ENCODE measurements around the gene KCNA5.

KCNA5 gene

DNA sequence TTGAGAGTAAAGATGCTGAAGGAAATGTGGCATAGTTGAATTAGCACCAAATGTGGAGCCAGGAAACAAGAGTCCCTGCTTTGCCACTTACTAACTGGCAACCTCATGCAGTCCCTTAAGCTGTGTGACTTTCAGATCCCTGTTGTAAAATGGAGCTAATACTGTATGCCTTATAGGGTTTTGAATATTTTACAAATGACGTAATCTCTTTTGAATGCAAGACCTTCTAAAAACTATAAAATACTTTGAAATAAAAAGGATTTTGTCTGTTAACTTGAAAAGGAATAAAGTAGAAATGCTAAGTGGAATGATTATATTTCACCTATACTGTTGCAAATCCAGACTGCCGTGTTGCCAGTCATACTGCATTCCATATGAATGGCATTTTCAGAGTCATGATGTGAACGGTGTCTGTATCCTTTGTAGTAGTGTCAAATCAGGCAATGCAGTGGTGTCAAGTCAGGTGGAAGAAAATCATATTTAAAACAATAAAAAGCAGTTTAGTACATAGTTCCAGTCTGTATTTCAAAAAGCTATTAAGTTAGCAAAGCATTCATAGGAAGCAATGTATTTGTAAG lies 21.3 kb downstream of the KCNA5 start:
- no peak for DNase-seq

DNA sequence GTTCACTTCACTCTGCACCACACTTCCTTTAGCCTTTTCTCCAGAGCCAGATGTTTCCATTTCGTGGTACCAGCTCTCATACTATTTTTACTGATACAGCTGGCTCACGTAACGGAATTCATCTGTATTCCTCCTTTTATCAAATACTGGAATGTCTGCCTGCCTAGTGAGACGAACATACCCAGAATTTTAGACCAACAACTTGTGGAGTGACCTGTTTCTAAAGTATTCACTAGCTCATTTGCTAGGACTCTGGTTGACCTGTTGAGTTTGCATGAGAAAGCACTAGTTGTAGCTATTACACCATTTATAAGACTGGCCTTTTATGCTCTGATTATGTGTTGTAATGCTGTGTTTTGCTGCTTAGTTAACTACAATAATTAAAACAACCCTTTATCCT lies 22.6 kb downstream of the KCNA5 start:
- no peak for DNase-seq

DNA sequence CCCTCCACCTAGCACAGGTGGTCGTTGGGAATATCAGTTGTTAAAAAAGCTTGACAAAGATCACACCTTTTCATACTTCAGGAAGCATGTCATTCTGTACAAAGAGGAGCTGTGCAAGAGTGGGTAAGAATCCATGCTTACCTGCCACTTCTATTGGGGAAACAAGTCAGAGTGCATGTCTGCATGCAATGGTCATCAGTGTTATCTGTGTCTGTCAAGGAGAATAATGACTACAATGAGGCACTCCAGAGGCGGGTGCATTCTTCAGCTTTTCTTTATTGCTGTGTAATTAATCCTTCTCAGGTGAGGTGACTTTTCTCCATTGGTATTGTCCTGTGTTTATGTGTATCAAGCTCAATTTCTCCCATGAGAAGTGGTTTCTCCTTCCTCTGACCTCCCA lies 24.4 kb downstream of the KCNA5 start:
- no peak for DNase-seq

DNA sequence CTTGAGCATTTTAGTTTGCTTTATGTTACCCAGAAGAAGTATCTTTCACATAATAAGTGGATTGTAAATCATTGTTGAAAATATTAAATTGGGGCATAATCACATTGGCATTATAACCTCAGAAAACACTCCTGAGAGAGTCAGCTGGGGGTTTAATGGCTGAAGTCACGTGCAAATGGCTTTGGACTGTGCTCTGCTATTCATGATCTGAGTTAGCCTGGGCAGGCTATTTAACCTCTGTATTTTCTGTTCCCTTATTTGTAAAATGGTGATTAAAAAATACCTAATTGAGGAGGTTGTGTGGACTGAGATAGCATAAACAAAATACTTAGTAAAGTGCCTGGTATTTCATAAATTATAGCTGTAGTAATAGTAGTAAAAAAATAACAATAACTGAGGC lies 24.9 kb downstream of the KCNA5 start:
- DNase-seq, result no peak

DNA sequence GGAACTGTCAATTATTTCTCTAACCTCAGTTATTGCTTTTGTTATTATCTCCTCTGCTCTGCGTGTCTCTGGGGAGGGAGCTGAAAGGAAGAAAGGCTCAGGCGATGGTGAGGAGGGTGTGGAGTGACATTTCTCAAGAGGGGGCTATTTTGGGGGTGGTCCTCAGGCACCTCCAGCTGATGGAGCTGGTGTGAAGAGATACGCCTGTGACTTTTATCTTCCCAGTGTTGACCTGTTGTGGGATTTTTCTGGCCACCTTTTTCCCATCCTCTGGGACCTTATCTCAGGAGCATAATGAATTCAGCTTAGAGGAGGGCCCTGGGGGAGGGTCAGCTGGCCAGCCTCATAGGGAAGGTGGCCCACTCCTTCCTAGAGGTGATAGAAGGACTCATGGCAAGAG lies 26.4 kb downstream of the KCNA5 start:
- no peak for DNase-seq

DNA sequence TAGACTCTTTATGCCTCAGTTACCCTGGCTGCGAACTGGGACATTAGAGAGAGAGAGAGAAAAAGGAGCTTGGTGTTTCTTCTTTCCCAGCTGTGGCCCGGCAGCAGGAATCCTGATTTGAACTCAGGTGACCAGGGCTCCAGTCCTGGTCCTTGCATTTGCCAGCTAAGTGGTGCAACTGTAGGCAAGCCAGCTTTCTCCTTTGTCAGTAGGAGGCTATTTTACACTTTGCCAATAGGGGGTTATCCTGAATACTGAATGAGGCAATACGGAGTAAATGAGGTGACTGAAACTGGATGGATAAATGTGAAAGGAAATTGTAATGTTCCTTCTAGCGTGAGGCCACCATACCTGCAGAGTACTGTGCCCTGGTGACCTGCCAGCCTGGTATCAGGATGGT lies 27.8 kb downstream of the KCNA5 start:
- no peak for DNase-seq

DNA sequence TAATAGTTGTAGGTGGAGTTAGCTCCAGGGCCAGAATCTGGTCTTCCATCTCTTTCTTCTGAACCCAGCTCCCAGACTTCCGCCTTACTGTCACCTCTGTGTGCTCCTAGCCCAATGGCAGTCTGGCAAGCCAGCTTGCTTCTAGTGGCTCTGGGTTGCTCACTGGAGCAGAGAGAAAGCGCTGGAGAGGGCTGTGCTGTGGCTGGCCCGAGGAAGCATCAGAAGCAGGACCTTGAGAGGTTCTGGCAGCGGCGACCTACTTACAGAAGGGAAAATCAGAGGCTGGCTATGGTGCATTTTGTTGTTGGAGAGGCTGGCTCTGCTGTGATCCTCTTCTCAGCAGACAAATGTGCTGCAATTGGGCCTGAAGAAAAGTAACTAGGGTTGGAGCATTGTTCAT lies 28.6 kb downstream of the KCNA5 start:
- no peak for DNase-seq

DNA sequence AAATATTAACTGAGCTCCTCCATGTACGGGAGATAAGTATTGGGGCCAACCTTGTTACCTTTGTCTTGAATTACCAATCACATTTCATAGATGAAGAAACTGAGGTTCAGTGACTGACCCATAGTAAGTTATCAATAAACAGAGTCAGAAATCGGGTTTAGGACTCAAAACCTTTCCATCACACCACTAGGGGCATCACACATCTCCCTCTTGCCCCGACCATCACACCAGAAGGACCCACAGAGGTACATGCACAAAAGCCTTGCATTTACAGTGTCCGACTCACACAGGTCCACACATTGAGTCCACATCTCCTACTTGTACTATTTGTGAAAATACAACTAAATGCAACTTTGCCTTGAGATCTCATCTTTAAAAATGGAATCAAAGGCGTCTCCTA lies 29.4 kb downstream of the KCNA5 start:
- no peak for DNase-seq

DNA sequence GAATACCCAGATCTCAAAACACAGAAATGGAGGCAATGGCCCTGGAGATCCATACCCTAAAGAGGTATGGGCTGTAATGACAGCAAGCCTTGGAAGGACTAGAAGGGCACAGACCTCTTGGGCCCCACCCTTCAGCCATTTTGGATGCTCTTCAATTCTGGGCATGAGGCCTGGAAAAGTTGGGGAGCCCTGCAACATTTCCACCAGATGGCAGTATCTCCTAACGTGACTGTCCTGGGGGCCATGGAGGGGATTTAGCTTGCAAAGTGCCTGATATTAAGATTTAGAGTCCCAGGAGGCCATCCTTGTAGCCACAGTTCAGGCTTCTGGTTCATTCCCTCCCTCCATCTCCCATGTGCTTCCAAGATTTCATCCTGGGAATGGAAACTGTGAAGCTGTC lies 30.2 kb downstream of the KCNA5 start:
- DNase-seq, result no peak

DNA sequence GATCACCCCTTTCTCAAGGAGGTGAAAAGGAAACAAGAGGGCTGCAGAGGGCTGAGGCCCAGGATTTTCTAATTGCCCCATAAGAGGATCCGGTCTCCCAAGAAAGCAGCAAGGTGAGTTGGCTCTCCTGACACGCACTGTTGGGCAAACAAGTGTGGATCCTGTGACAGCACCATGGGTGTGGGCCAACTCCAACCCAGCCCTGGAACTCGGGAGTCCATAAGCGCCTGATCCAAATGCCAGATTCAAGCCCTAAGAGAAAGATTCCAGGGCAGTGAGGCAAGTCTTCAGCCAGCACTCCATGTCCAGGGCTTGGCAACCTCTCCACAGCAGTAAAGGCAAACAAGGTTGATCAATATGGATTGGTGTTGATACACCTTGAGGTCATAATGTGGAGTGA lies 33.1 kb downstream of the KCNA5 start:
- no peak for DNase-seq

DNA sequence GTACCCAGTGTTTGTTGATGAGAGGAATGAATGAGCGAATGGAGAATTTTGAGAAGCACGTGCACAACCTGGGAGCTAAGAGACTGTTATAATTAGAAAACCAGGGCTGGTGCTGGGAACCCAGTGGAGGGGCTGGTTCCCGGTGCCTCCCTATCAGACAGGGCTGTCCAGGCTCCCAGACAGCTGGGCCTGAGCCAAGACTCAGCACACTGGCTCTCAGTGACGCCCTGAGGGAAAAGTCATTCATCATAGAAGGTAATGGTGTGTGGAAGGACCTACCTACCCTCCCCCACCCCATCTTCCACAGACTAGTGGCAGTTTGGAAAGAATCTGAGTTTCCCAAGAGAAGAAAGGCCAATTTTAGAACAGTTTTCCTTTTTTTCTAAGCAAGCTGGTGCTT lies 34.7 kb downstream of the KCNA5 start:
- DNase-seq, result no peak

DNA sequence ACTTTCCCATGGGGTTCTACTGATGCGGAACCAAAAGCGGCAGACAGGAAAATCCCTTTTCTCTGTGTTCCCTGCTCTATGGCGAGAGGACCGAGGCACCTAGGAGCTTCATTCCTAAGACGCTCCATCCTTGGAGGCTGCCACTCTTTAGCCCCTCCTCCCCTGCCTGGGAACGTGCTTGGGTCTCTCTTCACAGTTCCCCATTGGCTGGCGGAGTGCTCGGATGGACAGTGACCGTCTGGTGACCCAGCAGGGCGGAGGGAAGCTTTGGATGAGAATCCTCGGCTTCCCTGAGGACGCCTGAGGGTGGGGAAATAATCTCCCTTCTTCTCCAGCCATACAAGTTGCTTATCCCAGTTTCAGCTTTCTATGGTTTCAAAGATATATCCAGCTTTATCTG lies 37.3 kb downstream of the KCNA5 start:
- DNase-seq, result no peak

DNA sequence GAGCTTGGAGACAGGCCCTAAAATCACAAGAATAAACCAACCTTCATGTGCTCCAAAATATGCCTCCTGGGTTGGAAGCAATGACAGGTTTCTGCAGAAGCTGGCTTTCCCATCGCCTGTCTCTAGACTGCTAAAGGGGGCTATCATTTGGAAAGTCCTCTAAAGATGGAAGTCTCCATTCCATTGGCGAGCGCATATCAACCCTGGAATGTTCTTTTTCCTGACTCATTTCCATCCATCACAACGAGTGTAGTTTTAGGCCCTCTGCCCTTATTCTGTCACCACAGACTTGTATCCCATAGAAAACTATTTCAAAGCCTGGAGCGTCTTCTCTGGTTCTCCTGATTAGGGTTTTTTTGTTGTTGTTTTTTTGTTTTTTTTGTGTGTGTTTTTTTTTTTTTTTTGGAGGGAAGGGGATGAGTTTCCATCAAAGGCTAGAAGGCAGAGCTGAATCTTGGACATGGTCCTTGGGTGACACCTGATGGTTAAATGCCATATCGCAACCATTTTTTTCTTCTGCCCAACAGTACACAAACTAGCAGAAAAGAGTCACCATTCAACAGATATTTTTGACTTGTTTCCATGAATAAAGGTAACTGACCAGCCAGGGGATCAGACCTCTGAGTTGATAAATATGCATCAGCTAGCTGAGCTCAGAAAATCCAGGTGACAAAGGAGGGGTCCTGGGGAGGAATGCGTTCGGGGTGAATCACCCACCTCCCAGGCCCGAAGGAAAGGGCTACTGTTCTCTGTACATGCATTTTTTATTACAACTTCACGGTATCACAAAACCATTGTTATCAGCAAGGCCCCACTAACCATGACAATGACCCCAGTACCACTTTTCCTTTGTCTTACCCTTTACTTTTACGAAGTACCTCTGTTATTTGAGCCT lies 40.5 kb downstream of the KCNA5 start:
- DNase-seq, result no peak

DNA sequence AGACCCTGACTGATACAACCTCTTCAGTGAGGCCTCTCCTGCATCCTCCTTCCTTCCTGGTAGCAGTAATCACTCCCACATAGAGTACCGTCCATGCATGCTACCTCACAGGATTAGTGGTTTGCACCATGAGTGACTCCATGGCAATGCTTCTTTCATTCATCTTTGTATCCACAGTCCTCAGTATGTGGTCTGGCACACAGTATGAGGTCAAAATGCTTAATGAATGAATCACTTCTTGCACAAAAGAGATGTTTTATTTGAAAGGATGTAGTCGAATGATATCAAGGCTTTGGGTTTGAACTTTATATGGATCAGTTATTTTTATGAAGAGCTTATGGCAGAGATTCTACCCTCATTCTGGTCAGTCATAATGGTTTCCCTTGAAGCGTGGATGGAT lies 42.2 kb downstream of the KCNA5 start:
- no peak for DNase-seq

DNA sequence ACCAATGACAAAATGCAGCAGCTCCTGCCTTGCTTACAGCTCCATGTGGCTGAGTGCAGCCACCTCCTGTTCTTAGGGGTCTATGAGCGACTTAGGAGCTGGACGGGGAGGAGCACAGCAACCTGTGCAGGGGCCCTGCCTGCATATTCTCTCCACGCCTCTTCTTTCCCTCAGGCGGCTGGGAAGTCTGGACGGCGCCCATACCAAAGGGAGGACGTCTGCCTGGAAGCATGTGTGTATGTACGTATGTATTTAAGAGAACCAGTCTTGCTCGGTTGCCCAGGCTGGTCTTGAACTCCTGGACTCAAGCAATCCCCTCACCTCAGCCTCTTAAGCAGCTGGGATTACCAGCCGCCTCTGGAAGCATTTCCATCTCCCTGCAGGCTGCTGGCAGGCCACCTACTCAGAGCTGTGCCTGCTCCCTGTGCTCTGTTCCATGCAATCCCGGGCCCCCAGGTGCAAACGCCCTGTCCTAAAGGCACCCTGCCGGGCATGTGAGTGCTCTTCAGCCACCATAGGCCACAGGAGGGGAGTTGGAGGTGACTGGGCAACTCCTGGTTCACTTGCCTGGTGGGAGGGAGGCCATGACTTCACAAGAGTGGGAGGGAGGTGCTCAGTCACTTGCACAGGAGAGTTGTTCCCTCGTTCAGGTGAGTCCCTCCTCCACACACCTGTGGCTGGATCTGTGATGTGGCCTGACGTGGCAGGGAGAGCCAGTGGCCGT lies 44.3 kb downstream of the KCNA5 start:
- DNase-seq, result no peak

DNA sequence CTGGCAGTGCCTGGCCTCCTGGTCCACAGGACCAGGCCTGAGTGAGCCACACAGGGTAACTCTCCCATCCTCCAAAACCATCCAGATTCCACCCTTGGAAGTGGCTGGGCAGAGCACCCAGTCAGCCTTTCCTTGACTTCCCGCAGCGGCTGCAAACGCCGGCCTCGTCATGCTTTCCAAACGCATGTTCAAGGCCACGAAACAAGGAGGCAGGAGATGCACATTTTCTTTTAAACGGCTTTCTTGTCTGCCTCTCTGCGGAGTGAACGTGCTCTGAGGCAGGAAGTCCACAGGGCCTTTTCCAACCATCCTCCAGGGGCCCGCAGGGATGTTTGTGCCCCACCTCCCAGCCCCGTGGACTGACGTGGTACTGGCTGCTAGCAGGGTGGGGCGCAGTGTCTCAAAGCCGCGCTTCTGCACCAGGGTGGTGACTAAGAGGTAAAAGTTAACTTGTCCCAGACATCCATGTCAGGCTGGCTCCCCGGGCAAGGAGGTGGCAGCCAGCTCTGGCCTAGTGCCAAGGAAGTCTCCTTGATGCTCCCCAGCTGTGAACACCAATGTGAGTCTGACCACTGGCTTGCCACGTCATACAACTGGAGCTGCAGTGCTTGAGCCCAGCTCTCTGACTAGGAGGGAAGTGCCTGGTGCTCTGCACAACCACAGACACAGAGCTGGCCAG lies 45.0 kb downstream of the KCNA5 start:
- no peak for DNase-seq

DNA sequence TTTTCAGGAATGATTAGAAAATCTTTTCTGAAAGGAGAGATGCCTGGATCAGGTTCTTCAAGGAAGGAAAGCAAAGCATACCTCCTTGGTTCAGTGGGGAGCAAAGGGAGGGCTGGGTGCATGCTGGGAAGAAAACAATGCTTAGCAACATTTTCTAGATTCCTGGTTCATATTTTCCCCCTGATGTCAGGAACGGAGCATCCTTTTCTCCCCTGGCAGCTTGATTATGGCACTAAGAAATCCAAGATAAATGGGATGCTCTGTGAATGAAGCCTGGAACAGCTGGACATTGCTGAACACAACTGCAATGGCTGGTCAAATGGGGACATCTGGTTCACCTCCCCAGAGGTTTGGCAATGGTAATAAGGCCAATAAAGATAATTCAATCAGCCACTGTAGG lies 50.9 kb downstream of the KCNA5 start:
- DNase-seq, result no peak

DNA sequence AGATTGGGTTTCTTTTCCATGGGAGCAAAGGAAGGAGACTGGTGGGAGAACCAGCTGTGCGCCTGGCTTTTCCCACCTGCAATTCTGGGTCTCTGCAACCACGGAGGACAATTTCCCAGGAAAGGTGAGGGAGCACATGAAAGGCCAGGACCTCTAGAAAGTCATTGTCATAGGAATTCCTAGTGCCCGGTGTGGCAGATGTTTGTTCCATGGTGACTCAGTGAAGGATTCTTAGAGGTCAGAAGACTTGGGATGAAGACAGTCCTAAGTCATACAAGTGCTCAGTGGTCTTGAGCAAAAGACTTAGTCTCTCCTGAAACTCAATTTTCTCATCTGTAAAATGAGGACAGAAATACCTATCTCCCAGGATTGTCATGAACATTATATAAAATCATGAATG lies 51.3 kb downstream of the KCNA5 start:
- DNase-seq, result no peak

Data from activated CD8-positive, alpha-beta memory T cell treated with anti-CD3 and anti-CD28 coated beads, Interleukin-2, amount 50 U/mL, for 48 hours (primary cell).